ENCODE data around the gene NFATC1.

Gene NFATC1

GRCh38 chr18:79404567-79404910 lies 8.8 kb downstream of the NFATC1 start:
- no peak for DNase-seq (ENCODE audit: low read depth in 2 of 2)

GRCh38 chr18:79405019-79405780 lies 9.5 kb downstream of the NFATC1 start:
- no peak for DNase-seq (ENCODE audit: low read depth in 2 of 2)

- peak; percentile 62 to 81 for DNase-seq (ENCODE audit: low read depth in 2 of 2)
Measured at GRCh38 chr18:79405781-79406575, 10.2 kb downstream of the NFATC1 start.

GRCh38 chr18:79406708-79407107 lies 11.0 kb downstream of the NFATC1 start:
- DNase-seq (ENCODE audit: low read depth in 2 of 2): no peak

DNA sequence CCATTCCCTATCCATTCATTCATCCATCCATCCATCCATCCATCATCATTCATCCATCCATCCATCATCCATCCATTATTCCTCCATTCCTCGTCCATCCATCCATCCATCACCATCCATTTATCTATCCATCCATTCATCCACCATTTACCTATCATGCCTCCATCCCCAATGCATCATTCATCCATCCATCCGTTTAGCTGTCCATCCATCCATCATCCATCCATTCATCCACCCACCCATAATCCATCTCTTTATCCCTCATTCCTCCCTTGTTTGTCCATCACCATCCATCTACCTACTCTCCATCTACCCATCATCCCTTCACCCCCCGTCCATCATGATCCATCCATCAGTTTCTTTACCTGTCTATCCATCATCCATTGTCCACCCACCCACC lies 13.6 kb downstream of the NFATC1 start:
- no peak for DNase-seq (ENCODE audit: low read depth in 2 of 2)

DNA sequence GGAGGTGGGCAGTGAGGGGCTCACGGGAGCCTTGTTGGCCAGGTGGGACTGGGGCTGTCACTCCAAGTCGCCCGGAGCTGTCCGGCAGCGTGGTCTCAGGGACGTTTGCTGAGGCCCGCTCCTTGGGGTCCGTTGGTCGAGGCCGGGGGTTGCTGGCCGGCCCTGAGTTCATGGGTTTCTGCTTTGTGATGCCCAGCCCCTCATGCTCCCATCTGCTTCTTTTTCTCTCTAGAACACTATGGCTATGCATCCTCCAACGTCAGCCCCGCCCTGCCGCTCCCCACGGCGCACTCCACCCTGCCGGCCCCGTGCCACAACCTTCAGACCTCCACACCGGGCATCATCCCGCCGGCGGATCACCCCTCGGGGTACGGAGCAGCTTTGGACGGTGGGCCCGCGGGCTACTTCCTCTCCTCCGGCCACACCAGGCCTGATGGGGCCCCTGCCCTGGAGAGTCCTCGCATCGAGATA lies 14.5 kb downstream of the NFATC1 start:
- DNase-seq (ENCODE audit: low read depth in 2 of 2): no peak

GRCh38 chr18:79410731-79411613 lies 15.2 kb downstream of the NFATC1 start:
- no peak for DNase-seq (ENCODE audit: low read depth in 2 of 2)

DNA sequence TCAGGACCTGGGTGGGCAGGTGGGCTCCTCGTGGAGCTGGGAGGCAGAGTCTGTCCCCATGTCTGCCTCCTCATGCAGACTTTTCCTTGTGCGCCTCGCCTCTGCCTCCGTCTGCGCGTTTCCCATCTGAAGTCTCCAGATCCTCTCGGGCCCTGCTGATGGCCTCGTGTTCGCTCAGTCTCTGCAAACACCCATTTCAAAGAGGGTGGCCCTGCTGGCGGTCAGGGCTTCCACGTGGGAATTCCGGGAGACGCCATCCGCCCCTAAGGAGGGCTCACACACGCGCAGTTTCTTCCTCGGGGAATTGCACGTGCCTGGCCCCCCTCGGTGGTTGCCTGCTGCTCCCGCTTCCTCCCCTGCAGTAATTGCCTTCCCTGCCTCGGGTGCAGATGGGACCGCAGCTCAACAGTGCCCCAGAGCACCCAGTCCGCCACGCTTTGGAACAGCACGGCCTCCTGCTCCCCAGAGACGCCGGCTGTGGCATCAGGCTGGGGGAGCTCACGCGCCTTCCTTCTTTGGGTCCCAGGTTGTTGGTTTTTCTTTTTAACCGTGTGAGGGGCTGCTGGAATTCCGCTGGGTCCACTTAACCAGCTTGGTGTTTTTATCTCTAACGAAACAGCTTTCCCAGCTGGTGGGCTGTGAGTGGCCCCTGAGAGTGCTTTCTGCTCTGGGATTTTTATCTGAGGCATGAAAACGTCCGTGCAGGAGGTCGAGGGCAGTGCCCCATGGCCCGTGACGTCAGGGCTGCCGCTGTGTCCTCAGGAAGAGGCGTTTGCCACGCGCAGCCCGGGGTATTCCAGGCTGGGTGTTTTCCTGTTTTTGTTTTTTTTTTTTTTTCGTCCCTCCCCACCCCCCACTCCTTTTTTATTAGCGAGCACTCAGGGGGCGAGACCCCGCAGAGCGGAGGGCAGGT lies 16.1 kb downstream of the NFATC1 start:
- no peak for DNase-seq (ENCODE audit: low read depth in 2 of 2)

- no peak for DNase-seq (ENCODE audit: low read depth in 2 of 2)
Measured at GRCh38 chr18:79413025-79413424, 17.3 kb downstream of the NFATC1 start.

DNA sequence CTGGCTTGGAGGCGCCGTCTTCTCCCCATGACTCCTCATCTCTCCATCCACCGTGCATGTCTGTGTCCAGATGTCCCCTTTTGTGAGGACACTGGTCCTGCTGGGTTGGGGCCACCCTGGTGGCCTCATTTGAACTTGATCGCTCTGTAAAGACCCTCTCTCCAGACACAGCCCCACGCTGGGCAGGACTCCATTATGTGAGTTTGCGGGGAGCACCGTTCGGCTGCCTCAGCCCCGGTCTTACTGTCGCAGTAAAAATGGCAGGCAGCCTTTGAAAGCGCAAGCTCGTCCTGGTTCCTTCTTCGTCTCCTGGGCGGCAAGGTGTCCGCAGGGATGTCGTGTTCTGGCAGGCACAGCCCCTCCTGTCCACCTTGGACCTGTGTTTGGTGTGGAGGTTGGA lies 17.7 kb downstream of the NFATC1 start:
- no peak for DNase-seq (ENCODE audit: low read depth in 2 of 2)

- no peak for DNase-seq (ENCODE audit: low read depth in 2 of 2)
Measured at GRCh38 chr18:79413901-79414300, 18.2 kb downstream of the NFATC1 start.

- no peak for DNase-seq (ENCODE audit: low read depth in 2 of 2)
Measured at GRCh38 chr18:79416022-79416676, 20.4 kb downstream of the NFATC1 start.

GRCh38 chr18:79416677-79417052 lies 20.9 kb downstream of the NFATC1 start:
- no peak for DNase-seq (ENCODE audit: low read depth in 2 of 2)

- no peak for DNase-seq (ENCODE audit: low read depth in 2 of 2)
Measured at GRCh38 chr18:79418236-79418635, 22.5 kb downstream of the NFATC1 start.

- no peak for DNase-seq (ENCODE audit: low read depth in 2 of 2)
Measured at GRCh38 chr18:79418642-79419041, 22.9 kb downstream of the NFATC1 start.

DNA sequence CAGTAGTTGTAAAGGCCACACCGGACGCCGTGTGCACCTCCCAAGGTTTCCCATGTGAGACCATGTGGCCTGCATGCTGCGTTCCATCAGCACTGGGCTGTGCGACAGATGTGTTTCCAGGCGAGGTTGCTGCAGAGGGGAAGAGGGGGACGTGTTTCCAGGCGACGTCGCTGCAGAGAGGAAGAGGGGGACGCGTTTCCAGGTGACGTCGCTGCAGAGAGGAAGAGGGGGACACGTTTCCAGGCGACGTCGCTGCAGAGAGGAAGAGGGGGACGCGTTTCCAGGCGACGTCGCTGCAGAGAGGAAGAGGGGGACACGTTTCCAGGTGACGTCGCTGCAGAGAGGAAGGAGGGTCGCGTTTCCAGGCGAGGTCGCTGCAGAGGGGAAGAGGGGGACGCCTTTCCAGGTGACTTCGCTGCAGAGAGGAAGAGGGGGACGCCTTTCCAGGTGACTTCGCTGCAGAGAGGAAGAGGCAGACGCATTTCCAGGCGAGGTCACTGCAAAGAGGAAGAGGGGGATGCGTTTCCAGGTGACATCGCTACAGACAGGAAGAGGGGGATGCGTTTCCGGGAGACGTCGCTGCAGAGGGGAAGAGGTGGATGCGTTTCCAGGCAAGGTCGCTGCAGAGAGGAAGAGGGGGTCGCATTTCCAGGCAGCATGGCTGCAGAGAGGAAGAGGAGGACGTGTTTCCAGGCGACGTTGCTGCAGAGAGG lies 24.5 kb downstream of the NFATC1 start:
- no peak for DNase-seq (ENCODE audit: low read depth in 2 of 2)

DNA sequence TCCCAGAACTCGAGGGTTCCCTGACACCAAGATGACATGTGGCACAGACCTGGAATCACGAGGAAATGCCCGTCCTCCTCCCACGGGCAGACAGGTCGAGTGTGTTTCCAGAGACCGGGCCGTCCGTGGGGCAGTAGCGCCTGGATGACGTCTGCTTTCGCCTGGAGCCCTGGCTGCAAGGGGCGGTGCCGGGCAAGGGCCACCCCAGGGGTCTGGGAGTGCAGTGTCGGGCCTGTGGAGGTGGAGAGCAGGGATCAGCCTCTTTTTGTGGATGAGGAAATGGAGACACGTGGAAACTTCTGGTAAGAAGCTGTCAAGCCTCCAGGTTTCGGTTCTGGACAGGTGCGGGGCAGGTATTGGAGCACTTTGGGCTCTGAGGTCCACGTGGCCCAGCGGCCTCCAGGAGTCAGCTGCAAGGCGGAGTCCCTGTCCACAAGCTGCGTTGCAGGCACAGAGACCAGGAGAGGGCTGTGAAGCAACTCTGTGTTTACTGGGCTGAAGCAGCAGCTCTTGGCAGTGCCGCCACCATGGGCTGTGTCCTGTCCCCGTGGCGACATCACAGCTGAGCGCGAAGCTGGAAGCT lies 25.6 kb downstream of the NFATC1 start:
- no peak for DNase-seq (ENCODE audit: low read depth in 2 of 2)

DNA sequence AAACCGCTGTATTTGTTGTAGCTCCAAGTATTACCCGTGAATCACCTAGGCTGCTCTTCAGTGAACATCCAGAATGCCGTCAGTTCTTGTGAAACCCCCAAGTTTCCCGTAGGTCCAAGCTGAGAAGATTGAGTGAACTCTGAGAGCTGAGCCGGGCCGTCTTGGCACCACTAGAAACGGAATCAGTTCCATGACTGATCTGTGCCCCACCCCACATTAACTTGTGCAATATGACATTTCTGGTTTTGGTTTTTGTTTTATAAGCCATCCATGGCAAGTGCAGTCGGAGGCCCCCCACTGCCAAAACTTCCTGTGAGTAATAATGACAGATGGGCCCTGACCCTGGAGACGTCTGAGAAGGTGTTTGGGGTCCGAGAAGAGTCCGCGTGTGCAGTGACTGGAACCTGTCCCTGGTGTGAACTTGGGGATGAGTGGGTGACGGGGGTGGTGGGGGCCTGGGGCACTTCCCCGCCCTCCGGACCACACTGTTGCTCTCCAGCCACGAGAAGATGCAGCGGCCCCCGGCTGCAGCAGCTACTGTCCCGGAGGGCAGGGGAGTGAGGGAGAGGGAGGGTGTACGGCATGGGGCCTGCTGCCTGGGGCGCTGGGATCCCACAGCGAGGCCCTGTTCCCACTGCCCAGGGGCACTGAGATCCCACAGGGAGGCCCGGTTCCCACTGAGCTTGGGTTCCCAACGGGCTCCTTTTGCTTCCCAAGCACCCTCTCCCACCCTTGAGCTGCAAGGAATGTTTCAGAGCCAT lies 26.5 kb downstream of the NFATC1 start:
- no peak for DNase-seq (ENCODE audit: low read depth in 2 of 2)

DNA sequence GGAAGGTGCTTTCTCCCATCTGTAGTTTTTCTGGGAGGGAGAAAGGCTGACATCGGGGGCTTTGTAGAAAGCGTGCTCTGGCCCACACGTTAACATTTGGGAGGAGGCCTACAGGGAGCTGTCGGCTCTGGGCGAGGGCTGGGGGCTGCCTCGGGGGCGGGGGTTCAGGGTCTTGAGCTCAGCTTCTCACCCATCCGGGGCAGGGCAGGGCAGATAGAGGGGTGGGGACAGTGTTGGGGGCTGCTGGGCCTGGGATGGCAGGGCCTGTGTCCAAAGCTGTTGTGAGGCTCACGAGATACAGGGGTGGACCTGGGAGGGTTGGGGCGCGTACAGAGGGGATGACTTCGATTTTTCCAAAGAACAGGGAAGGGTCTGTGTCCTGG lies 27.0 kb downstream of the NFATC1 start:
- DNase-seq (ENCODE audit: low read depth in 2 of 2): no peak
